ENCODE measurements around the gene CDH23.

Gene CDH23

DNA sequence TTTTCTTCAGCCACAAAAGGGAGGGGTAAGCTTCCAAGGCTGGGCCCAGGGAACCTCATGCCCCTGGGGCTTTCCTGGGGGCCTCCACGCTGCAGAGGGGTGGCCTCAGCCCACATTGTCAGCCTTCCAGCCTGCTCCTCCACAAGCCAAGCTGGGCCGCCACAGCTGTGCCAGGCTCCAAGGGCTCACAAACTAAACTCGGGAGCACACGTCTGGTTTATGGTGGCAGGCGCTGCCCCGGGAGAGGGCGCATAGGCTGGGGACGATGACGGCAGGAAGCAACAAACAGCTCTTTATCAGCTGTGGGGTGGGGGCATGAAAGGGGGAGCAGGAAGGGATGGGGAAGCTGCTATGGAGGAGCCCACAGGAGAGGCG lies 6.3 kb upstream of the CDH23 start:
- DNase-seq (ENCODE audit: low read depth): no peak
- H3K4me3 ChIP-seq (ENCODE audit: low read depth, low read length): no peak overlapping the region
- TF ChIP-seq, protein P1, sequence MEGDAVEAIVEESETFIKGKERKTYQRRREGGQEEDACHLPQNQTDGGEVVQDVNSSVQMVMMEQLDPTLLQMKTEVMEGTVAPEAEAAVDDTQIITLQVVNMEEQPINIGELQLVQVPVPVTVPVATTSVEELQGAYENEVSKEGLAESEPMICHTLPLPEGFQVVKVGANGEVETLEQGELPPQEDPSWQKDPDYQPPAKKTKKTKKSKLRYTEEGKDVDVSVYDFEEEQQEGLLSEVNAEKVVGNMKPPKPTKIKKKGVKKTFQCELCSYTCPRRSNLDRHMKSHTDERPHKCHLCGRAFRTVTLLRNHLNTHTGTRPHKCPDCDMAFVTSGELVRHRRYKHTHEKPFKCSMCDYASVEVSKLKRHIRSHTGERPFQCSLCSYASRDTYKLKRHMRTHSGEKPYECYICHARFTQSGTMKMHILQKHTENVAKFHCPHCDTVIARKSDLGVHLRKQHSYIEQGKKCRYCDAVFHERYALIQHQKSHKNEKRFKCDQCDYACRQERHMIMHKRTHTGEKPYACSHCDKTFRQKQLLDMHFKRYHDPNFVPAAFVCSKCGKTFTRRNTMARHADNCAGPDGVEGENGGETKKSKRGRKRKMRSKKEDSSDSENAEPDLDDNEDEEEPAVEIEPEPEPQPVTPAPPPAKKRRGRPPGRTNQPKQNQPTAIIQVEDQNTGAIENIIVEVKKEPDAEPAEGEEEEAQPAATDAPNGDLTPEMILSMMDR (conservative IDR thresholded peaks at IDR 0.05; ENCODE audit: low read depth, low read length): no peak

DNA sequence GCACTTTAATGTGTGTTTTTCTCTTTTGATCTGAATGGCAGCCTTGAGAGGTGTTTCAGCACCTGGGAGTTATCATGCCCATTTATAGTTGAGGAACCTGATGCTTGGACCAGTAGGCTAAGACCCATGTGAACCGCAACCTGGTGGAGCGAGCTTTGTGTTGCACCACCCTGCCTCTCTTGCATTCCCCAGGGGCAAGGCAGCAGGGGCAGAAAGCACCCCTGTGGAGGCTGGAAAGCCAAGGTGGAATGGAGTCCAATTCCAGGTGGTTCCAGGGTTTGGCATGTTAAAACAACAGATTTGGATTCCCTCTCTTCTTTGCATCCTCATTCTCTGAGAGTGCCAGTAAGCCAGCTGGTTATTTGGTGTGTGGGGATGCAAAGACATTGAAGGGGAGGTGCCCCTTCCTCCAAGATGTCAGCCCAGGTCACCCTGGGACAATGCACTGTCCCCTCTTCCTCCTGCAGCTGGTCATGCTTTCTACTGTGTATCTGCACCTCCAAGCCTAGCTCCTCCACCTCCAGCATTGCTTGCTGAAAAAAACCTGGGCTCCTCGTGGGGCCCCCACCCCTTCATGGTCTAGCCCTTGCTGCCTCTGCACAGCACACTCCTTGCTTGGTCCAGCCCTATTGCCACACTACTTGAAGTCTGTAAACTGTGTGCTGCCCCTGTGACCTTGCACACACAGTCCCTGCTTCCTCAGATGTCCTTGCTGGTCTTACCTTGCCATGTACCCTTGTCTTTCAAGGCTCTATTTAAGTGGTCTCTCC lies 5.6 kb upstream of the CDH23 start:
- TF ChIP-seq, protein P1 (conservative IDR thresholded peaks at IDR 0.05; ENCODE audit: low read depth, low read length): no peak
- no peak overlapping the region for H3K4me3 ChIP-seq (ENCODE audit: low read depth, low read length)
- DNase-seq (ENCODE audit: low read depth): no peak

DNA sequence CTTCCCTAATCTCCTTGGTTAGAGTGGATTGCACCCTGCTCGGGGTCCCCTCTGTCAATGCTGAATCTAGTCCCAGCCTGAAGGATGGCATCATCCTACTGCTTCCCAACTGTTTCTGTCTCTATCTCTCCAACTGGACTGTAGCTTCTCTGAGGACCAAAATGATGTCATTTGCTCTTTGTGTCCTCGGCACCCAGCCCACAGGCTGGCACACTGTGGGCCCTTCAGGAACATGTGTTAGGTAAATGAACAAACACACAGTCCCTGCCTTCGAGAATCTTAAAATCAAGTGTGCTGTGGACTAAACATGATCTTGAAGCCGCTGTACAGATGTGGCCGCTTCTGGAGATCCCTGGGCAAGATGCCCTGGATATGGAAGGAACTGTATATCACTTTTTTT lies 5.0 kb upstream of the CDH23 start:
- no peak for DNase-seq (ENCODE audit: low read depth)
- TF ChIP-seq, protein P1 (conservative IDR thresholded peaks at IDR 0.05; ENCODE audit: low read depth, low read length): no peak
- H3K4me3 ChIP-seq (ENCODE audit: low read depth, low read length): no peak overlapping the region

DNA sequence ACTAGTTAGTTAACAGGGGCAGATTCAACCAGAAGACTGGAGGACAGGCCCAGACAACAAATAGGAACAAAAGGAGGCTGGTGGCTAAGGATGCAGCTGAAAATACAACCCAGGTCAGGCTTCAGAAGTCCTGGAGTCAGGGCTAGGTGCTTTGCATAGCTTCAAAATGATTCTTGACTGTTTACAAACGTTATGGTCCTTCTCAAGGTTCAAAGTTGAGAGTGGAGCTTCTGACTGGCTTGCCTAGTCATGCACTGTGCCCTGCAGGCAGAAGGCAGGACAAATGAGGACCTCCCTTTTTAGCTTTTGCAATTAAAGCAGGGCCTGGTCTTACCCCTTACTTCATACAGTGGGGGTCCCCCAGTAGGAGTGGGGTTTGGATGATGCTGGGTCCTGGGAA lies 4.4 kb upstream of the CDH23 start:
- H3K4me3 ChIP-seq (ENCODE audit: low read depth, low read length): no peak overlapping the region
- TF ChIP-seq, protein P1 (conservative IDR thresholded peaks at IDR 0.05; ENCODE audit: low read depth, low read length): no peak
- no peak for DNase-seq (ENCODE audit: low read depth)

DNA sequence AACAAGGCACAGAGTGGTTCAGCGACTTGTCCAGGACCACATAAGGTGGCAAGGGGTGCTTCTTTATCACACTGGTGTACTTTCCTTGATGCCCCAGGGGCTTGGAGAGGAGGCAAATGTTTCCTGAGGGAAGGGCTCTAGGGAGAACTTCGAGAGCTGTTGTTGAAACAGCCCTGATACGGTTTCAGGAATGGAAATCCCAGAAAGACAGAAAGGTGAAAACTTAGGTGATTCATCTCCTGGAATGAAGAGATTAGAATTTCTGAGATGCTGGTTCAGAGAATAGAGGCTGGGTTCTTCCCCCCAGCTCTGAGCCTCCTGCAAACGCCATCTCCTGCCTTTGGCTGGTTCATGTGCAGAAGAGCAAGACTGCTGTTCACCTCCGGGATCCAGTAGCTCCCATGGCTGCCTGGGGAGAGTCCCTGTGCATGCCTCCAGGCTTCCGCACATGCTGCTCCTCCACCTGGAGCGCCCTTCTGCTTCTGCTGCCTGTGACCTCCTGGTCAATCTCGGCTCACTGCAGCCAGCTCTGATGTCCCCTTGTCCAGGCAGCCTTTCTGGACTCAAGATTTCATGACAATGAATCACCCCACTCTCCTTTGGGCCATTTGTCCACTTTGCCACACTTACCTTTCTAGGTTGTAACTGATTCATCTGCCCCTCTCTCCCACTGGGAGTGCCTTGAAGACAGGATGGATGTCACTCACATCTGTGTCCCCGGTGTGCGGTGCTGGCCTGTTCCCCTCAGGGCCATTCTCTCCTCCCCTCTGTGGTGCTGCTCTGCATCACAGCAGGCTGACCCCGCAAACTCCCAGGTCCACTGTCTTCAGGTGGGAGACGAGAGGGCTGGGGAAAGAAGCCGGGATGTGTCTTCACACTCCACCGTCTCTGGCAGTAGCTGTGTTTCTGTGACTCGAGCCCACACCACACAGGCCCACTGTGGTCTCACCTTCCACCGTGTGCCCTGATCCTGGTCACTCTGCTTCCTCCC lies 3.6 kb upstream of the CDH23 start:
- TF ChIP-seq, protein P1 (conservative IDR thresholded peaks at IDR 0.05; ENCODE audit: low read depth, low read length): no peak
- no peak overlapping the region for H3K4me3 ChIP-seq (ENCODE audit: low read depth, low read length)
- DNase-seq (ENCODE audit: low read depth): no peak

DNA sequence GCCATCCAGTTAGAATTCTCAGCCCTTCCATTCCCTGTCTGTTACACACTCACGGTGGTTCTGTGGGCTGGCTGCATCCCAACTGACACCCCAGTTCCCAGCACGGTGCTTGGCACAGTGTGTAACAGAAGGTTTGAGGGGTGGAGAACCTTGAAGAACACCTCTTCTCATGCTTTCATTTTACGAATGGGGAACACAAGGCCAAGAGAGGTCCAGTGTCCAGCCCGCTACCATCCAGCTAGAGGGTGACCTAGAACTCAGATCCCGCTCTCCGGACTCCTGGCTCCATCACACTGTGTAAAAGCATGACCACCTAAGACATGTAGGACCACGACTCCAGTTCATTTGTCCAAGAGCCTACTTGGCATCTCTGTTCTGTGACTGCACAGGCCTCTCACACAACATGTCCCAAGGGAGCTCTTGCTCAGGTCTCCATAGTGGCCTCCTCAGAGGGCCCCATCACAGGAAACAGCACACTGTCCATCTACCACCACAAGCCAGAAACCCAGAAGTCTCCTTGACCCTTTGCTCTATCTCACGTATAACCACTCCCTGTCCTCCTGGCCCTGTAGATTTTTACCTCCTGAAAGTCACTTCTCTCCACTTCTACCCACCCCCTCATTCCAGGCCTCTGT lies 2.8 kb upstream of the CDH23 start:
- DNase-seq (ENCODE audit: low read depth): no peak
- TF ChIP-seq, protein P1 (conservative IDR thresholded peaks at IDR 0.05; ENCODE audit: low read depth, low read length): no peak
- no peak overlapping the region for H3K4me3 ChIP-seq (ENCODE audit: low read depth, low read length)

Data from choroid plexus epithelial cell (primary cell).